OCI-LY3 (cell line): ENCODE data around the gene WDFY4.

ENCODE experiments used
- H2AFZ ChIP-seq: fragments of 200-600, 300-600 bp; shearing (Covaris generic); 2 replicates; pipeline ENCODE4 v1.6.0; 2014; ENCODE audit warnings: antibody characterized with exemption, low read depth, low read length
- H3K27ac ChIP-seq: fragments of 200-600, 300-600 bp; sonication (generic); 2 replicates; pipeline ENCODE4 v1.5.1; 2014; ENCODE audit warnings: mild to moderate bottlenecking, low read length, moderate library complexity, mixed read lengths
- H3K27me3 ChIP-seq: fragments of 200-600, 300-600 bp; sonication (generic); 2 replicates; pipeline ENCODE4 v1.6.1; 2014; ENCODE audit warnings: low read depth, low read length, mixed read lengths
- H3K36me3 ChIP-seq: fragments of 200-600, 300-600 bp; sonication (generic); replicated peaks from 2 replicates; pipeline ENCODE3; 2014; ENCODE audit warnings: low read depth, low read length, mixed read lengths
- H3K4me1 ChIP-seq: fragments of 300-600, 200-600 bp; sonication (generic); 2 replicates; pipeline ENCODE4 v1.6.1; 2014; ENCODE audit warnings: low read length, mixed read lengths
- H3K4me2 ChIP-seq: fragments of 200-600, 300-600 bp; sonication (generic); 2 replicates; pipeline ENCODE4 v1.6.1; 2014; ENCODE audit warnings: low read length, mixed read lengths
- H3K4me3 ChIP-seq: fragments of 300-600, 200-600 bp; sonication (generic); 2 replicates; pipeline ENCODE4 v1.5.1; 2014; ENCODE audit warnings: antibody characterized with exemption, mild to moderate bottlenecking, low read length, moderate library complexity
- H3K79me2 ChIP-seq: fragments of 300-600, 200-600 bp; shearing (Covaris generic); 2 replicates; pipeline ENCODE4 v1.6.1; 2014; ENCODE audit warnings: mild to moderate bottlenecking, low read length, mixed read lengths
- H3K9ac ChIP-seq: fragments of 300-600, 200-600 bp; shearing (Covaris generic); 2 replicates; pipeline ENCODE4 v1.6.0; 2014; ENCODE audit warnings: mild to moderate bottlenecking, low read length, moderate library complexity
- H3K9me3 ChIP-seq: fragments of 200-600, 300-600 bp; shearing (Covaris generic); 2 replicates; pipeline ENCODE4 v1.6.1; 2014; ENCODE audit warnings: low read length, mixed read lengths; ENCODE audit not compliant: insufficient read depth
- H4K20me1 ChIP-seq: fragments of 200-600, 300-600 bp; sonication (generic); 2 replicates; pipeline ENCODE4 v1.6.1; 2016; ENCODE audit warnings: low read length, mixed read lengths; ENCODE audit not compliant: insufficient read depth
- CTCF ChIP-seq: fragments of 200-600, 300-600 bp; sonication (generic); IDR thresholded peaks from 2 replicates; pipeline ENCODE4 v1.5.1; 2014; ENCODE audit warnings: antibody characterized with exemption, low read length, low read depth
- EZH2phosphoT487 ChIP-seq: fragments of 200-600 bp; shearing (Covaris generic); IDR thresholded peaks from 2 replicates; pipeline ENCODE4 v1.6.1; 2018; ENCODE audit warnings: antibody characterized with exemption, mixed run types, low read depth

WDFY4 gene

GRCh38 chr10:48817141-48817540 is 132.5 kb downstream of the WDFY4 start:
- TF ChIP-seq CTCF (no peak), EZH2phosphoT487 (no peak)
- no peaks in the 10 kb centered on the region for H3K4me1 ChIP-seq
- H4K20me1 ChIP-seq: no peaks in the 10 kb centered on the region
- H3K4me3 ChIP-seq: no peak overlapping the region
- no peak overlapping the region for H3K4me2 ChIP-seq
- H3K36me3 ChIP-seq: peaks cover 56% of the 10 kb centered on the region
- H3K9ac ChIP-seq: no peak overlapping the region
- H3K27ac ChIP-seq: no peak overlapping the region
- no peak overlapping the region for H2AFZ ChIP-seq
- no peaks in the 10 kb centered on the region for H3K79me2 ChIP-seq
- H3K9me3 ChIP-seq: no peaks in the 10 kb centered on the region
- no peaks in the 10 kb centered on the region for H3K27me3 ChIP-seq

GRCh38 chr10:48818081-48818480 is 133.4 kb downstream of the WDFY4 start:
- Histone ChIP-seq H3K27ac (no peak overlapping the region), H3K4me1 (no peaks in the 10 kb centered on the region), H3K9ac (no peak overlapping the region), H3K79me2 (no peaks in the 10 kb centered on the region), H3K4me3 (no peak overlapping the region), H3K4me2 (no peak overlapping the region), H3K9me3 (no peaks in the 10 kb centered on the region), H3K36me3 (peaks cover 52% of the 10 kb centered on the region), H4K20me1 (no peaks in the 10 kb centered on the region), H3K27me3 (no peaks in the 10 kb centered on the region), H2AFZ (no peak overlapping the region)
- no peak for TF ChIP-seq EZH2phosphoT487
- no peak for TF ChIP-seq CTCF

GRCh38 chr10:48818861-48819520 is 134.3 kb downstream of the WDFY4 start:
- H4K20me1 ChIP-seq: no peaks in the 10 kb centered on the region
- no peaks in the 10 kb centered on the region for H3K4me1 ChIP-seq
- H3K9ac ChIP-seq: no peak overlapping the region
- no peak overlapping the region for H3K27ac ChIP-seq
- peaks cover 54% of the 10 kb centered on the region for H3K36me3 ChIP-seq
- no peak overlapping the region for H3K4me3 ChIP-seq
- no peak overlapping the region for H3K4me2 ChIP-seq
- no peak for TF ChIP-seq CTCF
- no peak overlapping the region for H2AFZ ChIP-seq
- no peaks in the 10 kb centered on the region for H3K79me2 ChIP-seq
- H3K9me3 ChIP-seq: no peaks in the 10 kb centered on the region
- no peaks in the 10 kb centered on the region for H3K27me3 ChIP-seq

GRCh38 chr10:48819783-48820182 is 135.1 kb downstream of the WDFY4 start:
- TF ChIP-seq CTCF: no peak
- no peak overlapping the region for H3K4me2 ChIP-seq
- H3K4me1 ChIP-seq: no peaks in the 10 kb centered on the region
- H3K4me3 ChIP-seq: no peak overlapping the region
- H3K27ac ChIP-seq: no peak overlapping the region
- H3K79me2 ChIP-seq: no peaks in the 10 kb centered on the region
- peaks cover 54% of the 10 kb centered on the region for H3K36me3 ChIP-seq
- no peak overlapping the region for H2AFZ ChIP-seq
- H3K27me3 ChIP-seq: no peaks in the 10 kb centered on the region
- no peak overlapping the region for H3K9ac ChIP-seq
- no peaks in the 10 kb centered on the region for H3K9me3 ChIP-seq
- no peaks in the 10 kb centered on the region for H4K20me1 ChIP-seq
